ENCODE results near the gene APOM. TPM values are rescaled to one million over a fixed set of nuclear protein-coding genes. Genes with fewer than 3 reads are reported as not detected.

APOM gene
- total RNA-seq, 1 donor from 2014 or later: 0.39 TPM

GRCh38 chr6:31630177-31630934, 25.3 kb upstream of the APOM start:
- DNase-seq (ENCODE audit: low read depth in 2 of 2): no peak

GRCh38 chr6:31631209-31631608, 24.5 kb upstream of the APOM start:
- no peak for DNase-seq (ENCODE audit: low read depth in 2 of 2)

GRCh38 chr6:31631681-31632278, 23.9 kb upstream of the APOM start:
- DNase-seq (ENCODE audit: low read depth in 2 of 2): no peak

- no peak for DNase-seq (ENCODE audit: low read depth in 2 of 2)
Measured at GRCh38 chr6:31632279-31632946, 23.3 kb upstream of the APOM start.

GRCh38 chr6:31633447-31633846, 22.2 kb upstream of the APOM start:
- no peak for DNase-seq (ENCODE audit: low read depth in 2 of 2)

GRCh38 chr6:31634131-31634530, 21.6 kb upstream of the APOM start:
- no peak for DNase-seq (ENCODE audit: low read depth in 2 of 2)

GRCh38 chr6:31634969-31635575, 20.6 kb upstream of the APOM start:
- no peak for DNase-seq (ENCODE audit: low read depth in 2 of 2)

- no peak for DNase-seq (ENCODE audit: low read depth in 2 of 2)
Measured at GRCh38 chr6:31636698-31637596, 18.7 kb upstream of the APOM start.

- DNase-seq (ENCODE audit: low read depth in 2 of 2): no peak
Measured at GRCh38 chr6:31639043-31639442, 16.7 kb upstream of the APOM start.

GRCh38 chr6:31639449-31639861, 16.2 kb upstream of the APOM start:
- peak in 1 of 2 donors; percentile 34 for DNase-seq (ENCODE audit: low read depth in 2 of 2)

- DNase-seq (ENCODE audit: low read depth in 2 of 2): no peak
Measured at GRCh38 chr6:31640612-31641011, 15.1 kb upstream of the APOM start.

GRCh38 chr6:31641370-31641769, 14.3 kb upstream of the APOM start:
- no peak for DNase-seq (ENCODE audit: low read depth in 2 of 2)

- DNase-seq (ENCODE audit: low read depth in 2 of 2): no peak
Measured at GRCh38 chr6:31642798-31643570, 12.7 kb upstream of the APOM start.

GRCh38 chr6:31643818-31644454, 11.8 kb upstream of the APOM start:
- no peak for DNase-seq (ENCODE audit: low read depth in 2 of 2)

GRCh38 chr6:31645325-31645724, 10.4 kb upstream of the APOM start:
- no peak for DNase-seq (ENCODE audit: low read depth in 2 of 2)

GRCh38 chr6:31651602-31652191, 4.0 kb upstream of the APOM start:
- DNase-seq (ENCODE audit: low read depth in 2 of 2): peak; percentile 92 to 93

GRCh38 chr6:31652925-31653724, 2.6 kb upstream of the APOM start:
- DNase-seq (ENCODE audit: low read depth in 2 of 2): peak; percentile 87 to 93

- no peak for DNase-seq (ENCODE audit: low read depth in 2 of 2)
Measured at GRCh38 chr6:31654574-31655348, 933 bp upstream of the APOM start.

All from dermis microvascular lymphatic vessel endothelial cell (primary cell).